Keratinocyte (primary cell): ENCODE measurements around the gene SPATC1L. TPM values are rescaled to one million over a fixed set of nuclear protein-coding genes. Genes with fewer than 3 reads are reported as not detected.

Experiments used
- DNase-seq: peaks from one replicate; pipeline ENCODE4 v3.0.0-alpha.2; 2011; ENCODE audit warnings: low read depth, missing footprints, low spot score
- FAIRE-seq: peaks from 2 replicates; lab custom pipeline; 2011; peaks lifted over from hg19 to GRCh38; lab: Jason Lieb, UNC
- H2AFZ ChIP-seq: 2 replicates; pipeline ENCODE4 v1.6.0; 2012; ENCODE audit warnings: low read length, control low read depth, inconsistent platforms; ENCODE audit not compliant: control insufficient read depth
- H3K27ac ChIP-seq: 2 replicates; pipeline ENCODE4 v1.5.1; 2011; ENCODE audit warnings: low read length; ENCODE audit not compliant: control insufficient read depth, insufficient read depth
- H3K27me3 ChIP-seq: 3 replicates; pipeline ENCODE4 v1.6.0; 2011; ENCODE audit warnings: low read length; ENCODE audit not compliant: control insufficient read depth, insufficient read depth; ENCODE audit errors: extremely low read depth
- H3K36me3 ChIP-seq, 2 experiments: 2 replicates in 1 of 2; 3 replicates in 1 of 2; pipeline ENCODE4 v1.5.1; 2011; ENCODE audit warnings: low read length in 2 of 2, mild to moderate bottlenecking in 1 of 2; ENCODE audit not compliant: control insufficient read depth in 2 of 2, insufficient read depth in 2 of 2; ENCODE audit errors: extremely low read depth in 1 of 2
- H3K4me1 ChIP-seq: 3 replicates; pipeline ENCODE4 v1.5.1; 2011; ENCODE audit warnings: low read length; ENCODE audit not compliant: control insufficient read depth, insufficient read depth; ENCODE audit errors: extremely low read depth
- H3K4me2 ChIP-seq: 3 replicates; pipeline ENCODE4 v1.6.0; 2011; ENCODE audit warnings: low read depth, low read length; ENCODE audit not compliant: control insufficient read depth, insufficient read depth; ENCODE audit errors: extremely low read depth
- H3K4me3 ChIP-seq, 3 experiments: fragments of 200-600 bp in 1 of 3; sonication (generic) in 1 of 3; 2 replicates in 2 of 3; 3 replicates in 1 of 3; pipeline ENCODE4 v1.5.1; 2011 to 2016; ENCODE audit warnings: low read length in 3 of 3, mild to moderate bottlenecking in 3 of 3, control low read depth in 2 of 3, inconsistent platforms in 1 of 3, low read depth in 1 of 3, mixed read lengths in 1 of 3, mixed run types in 1 of 3, moderate library complexity in 1 of 3; ENCODE audit not compliant: control insufficient read depth in 2 of 3, insufficient read depth in 2 of 3; ENCODE audit errors: extremely low read depth in 1 of 3
- H3K79me2 ChIP-seq: 2 replicates; pipeline ENCODE4 v1.6.0; 2012; ENCODE audit warnings: low read length; ENCODE audit not compliant: control insufficient read depth, insufficient read depth
- H3K9ac ChIP-seq: 3 replicates; pipeline ENCODE4 v1.6.0; 2011; ENCODE audit warnings: low read length; ENCODE audit not compliant: control insufficient read depth, insufficient read depth; ENCODE audit errors: extremely low read depth
- H3K9me1 ChIP-seq: 3 replicates; pipeline ENCODE4 v1.6.0; 2011; ENCODE audit warnings: low read length; ENCODE audit not compliant: control insufficient read depth, insufficient read depth; ENCODE audit errors: extremely low read depth
- H3K9me3 ChIP-seq: 2 replicates; pipeline ENCODE4 v1.5.1; 2012; ENCODE audit warnings: low read depth, low read length; ENCODE audit not compliant: control insufficient read depth
- H4K20me1 ChIP-seq: 3 replicates; pipeline ENCODE4 v1.6.0; 2011; ENCODE audit warnings: low read length; ENCODE audit not compliant: control insufficient read depth, insufficient read depth; ENCODE audit errors: extremely low read depth
- CTCF ChIP-seq, 3 experiments: IDR thresholded peaks in 1 of 3; conservative IDR thresholded peaks in 1 of 3; optimal IDR thresholded peaks in 1 of 3; 2 replicates in 2 of 3; 3 replicates in 1 of 3; pipeline versions ENCODE3 to v1.5.1; 2011; ENCODE audit warnings: low read length in 3 of 3, mild to moderate bottlenecking in 3 of 3, moderate library complexity in 2 of 3, control low read depth in 1 of 3, inconsistent platforms in 1 of 3; ENCODE audit not compliant: insufficient read depth in 2 of 3; ENCODE audit errors: extremely low read depth in 1 of 3
- EZH2 ChIP-seq: IDR thresholded peaks from one replicate; pipeline ENCODE4 v1.6.1; 2012; ENCODE audit warnings: inconsistent platforms, mild to moderate bottlenecking, low read length, moderate library complexity
- dilution Hi-C: fragments of 300-500 bp; cut with MboI; formaldehyde crosslinking; loops from one replicate; pipeline ENCODE4 v1.7.0; 2020; ENCODE audit warnings: low sequenced_read_pairs; ENCODE audit not compliant: extremely low pct_ligation_motif_present
- polyA plus RNA-seq, 5 experiments: library from polyadenylated mRNA; depleted of rRNA in 3 of 5; stranded (reverse) in 3 of 5; stranded (forward) in 1 of 5; unstranded in 1 of 5; fragments of >200 nt; gene quantifications; 1 replicate in 1 of 5; 2 replicates in 3 of 5; 3 replicates in 1 of 5; pipeline versions ENCODE4 v1.2.1 to v1.2.3, GENCODE V29; 2011 to 2012; ENCODE audit warnings: missing spikeins in 2 of 5, low read depth in 1 of 5, low replicate concordance in 1 of 5

SPATC1L gene
- polyA plus RNA-seq, 1 donor (not counting 4 experiments of a cell fraction or from before 2014, with no cell fraction given): 1.3 TPM

- H3K9ac ChIP-seq: no peak overlapping the region
- H3K4me3 ChIP-seq: no peak overlapping the region
- no peak for TF ChIP-seq EZH2
- TF ChIP-seq CTCF (optimal IDR thresholded peaks at IDR 0.05 in 1 of 3, IDR thresholded peaks at IDR 0.05 in 1 of 3, conservative IDR thresholded peaks at IDR 0.05 in 1 of 3; ENCODE audit: extremely low read depth in 1 of 3, insufficient read depth in 2 of 3, low read length in 3 of 3): no peak
- DNase-seq (no peak), FAIRE-seq (no peak)
- H3K4me2 ChIP-seq: no peak overlapping the region
- H3K9me3 ChIP-seq: no peaks in the 10 kb centered on the region
- H3K36me3 ChIP-seq: no peaks in the 10 kb centered on the region
- H3K4me1 ChIP-seq: no peaks in the 10 kb centered on the region
- dilution Hi-C loops: no loop called here
- H3K79me2 ChIP-seq: no peaks in the 10 kb centered on the region
- H2AFZ ChIP-seq: no peak overlapping the region
- H3K9me1 ChIP-seq: no peaks in the 10 kb centered on the region
- no peaks in the 10 kb centered on the region for H4K20me1 ChIP-seq
- H3K27me3 ChIP-seq: no peaks in the 10 kb centered on the region
- no peak overlapping the region for H3K27ac ChIP-seq
These were observed 57.7 kb downstream of the SPATC1L start for GRCh38 chr21:46126309-46127238.

- H3K4me3 ChIP-seq: no peak overlapping the region
- no peak overlapping the region for H3K27ac ChIP-seq
- no peaks in the 10 kb centered on the region for H3K4me1 ChIP-seq
- TF ChIP-seq CTCF (optimal IDR thresholded peaks at IDR 0.05 in 1 of 3, IDR thresholded peaks at IDR 0.05 in 1 of 3, conservative IDR thresholded peaks at IDR 0.05 in 1 of 3; ENCODE audit: extremely low read depth in 1 of 3, insufficient read depth in 2 of 3, low read length in 3 of 3): no peak
- no peak for TF ChIP-seq EZH2
- no peaks in the 10 kb centered on the region for H3K9me1 ChIP-seq
- no peaks in the 10 kb centered on the region for H3K9me3 ChIP-seq
- DNase-seq (no peak), FAIRE-seq (no peak)
- no peaks in the 10 kb centered on the region for H3K79me2 ChIP-seq
- no peak overlapping the region for H2AFZ ChIP-seq
- dilution Hi-C loops: no loop called here
- H3K4me2 ChIP-seq: no peak overlapping the region
- H3K27me3 ChIP-seq: no peaks in the 10 kb centered on the region
- H3K9ac ChIP-seq: no peak overlapping the region
- no peaks in the 10 kb centered on the region for H4K20me1 ChIP-seq
- no peaks in the 10 kb centered on the region for H3K36me3 ChIP-seq
These were observed 58.4 kb downstream of the SPATC1L start for GRCh38 chr21:46125846-46126301.
